IPS-NIHi11 (cell line): ENCODE measurements around the gene OR5K2.

ENCODE experiments used
- DNase-seq: peaks from one replicate; pipeline ENCODE4 v3.0.0; 2012; ENCODE audit warnings: mixed read lengths, low spot score

The OR5K2 gene

GRCh38 chr3:98522544-98523281 is 25.2 kb downstream of the OR5K2 start, which contains the start of gene CLDND1:
Gene CLDND1 (minus strand): TSS chr3:98522902. CDS start chr3:98521424, 1,478 bp downstream.
- DNase-seq = peak; percentile 95

- DNase-seq = no peak
Observed at GRCh38 chr3:98525494-98525893, 28.0 kb downstream of the OR5K2 start.

GRCh38 chr3:98528474-98529346 is 31.2 kb downstream of the OR5K2 start:
- DNase-seq = no peak

- DNase-seq = no peak
Observed at GRCh38 chr3:98529856-98530459, 32.5 kb downstream of the OR5K2 start.

GRCh38 chr3:98530676-98531075 is 33.2 kb downstream of the OR5K2 start:
- DNase-seq = no peak

- no peak for DNase-seq
Observed at GRCh38 chr3:98531622-98532274, 34.3 kb downstream of the OR5K2 start, which contains the start of gene GPR15. Gene GPR15 (plus strand): TSS chr3:98531978. CDS start chr3:98532034, 56 bp downstream.

- DNase-seq = no peak
Observed at GRCh38 chr3:98532275-98532637, 34.8 kb downstream of the OR5K2 start.

GRCh38 chr3:98532709-98533571 is 35.5 kb downstream of the OR5K2 start:
- DNase-seq = no peak

GRCh38 chr3:98534168-98534567 is 36.7 kb downstream of the OR5K2 start:
- DNase-seq = no peak

GRCh38 chr3:98534734-98535133 is 37.3 kb downstream of the OR5K2 start:
- DNase-seq = no peak

- no peak for DNase-seq
Observed at GRCh38 chr3:98536456-98537017, 39.1 kb downstream of the OR5K2 start.

GRCh38 chr3:98540346-98540745 is 42.9 kb downstream of the OR5K2 start:
- no peak for DNase-seq

- DNase-seq = no peak
Observed at GRCh38 chr3:98541695-98542094, 44.2 kb downstream of the OR5K2 start.

GRCh38 chr3:98542623-98543022 is 45.1 kb downstream of the OR5K2 start:
- no peak for DNase-seq

- DNase-seq = no peak
Observed at GRCh38 chr3:98545940-98546339, 48.5 kb downstream of the OR5K2 start.
